ENCODE measurements around the gene PPARG. TPM values are rescaled to one million over a fixed set of nuclear protein-coding genes. Genes with fewer than 3 reads are reported as not detected.
"Not testable (repeated sequence)": the region's sequence is repeated elsewhere in the genome, so short reads cannot be mapped to it uniquely, and the experiment has no call there.

Gene PPARG
- total RNA-seq, 2 donors from 2014 or later, result 5.6 TPM; not detected in 1

GRCh38 chr3:12267376-12268030, 21.4 kb upstream of the PPARG start:
- H3K27me3 Mint-ChIP-seq, result peaks cover 14 to 23% of the 10 kb centered on the region in 2 donors
- H3K36me3 Mint-ChIP-seq, result no peaks in the 10 kb centered on the region
- no peak overlapping the region for H3K4me3 Mint-ChIP-seq
- ATAC-seq (no peak), DNase-seq (ENCODE audit: low spot score) (no peak)
- H3K9me3 Mint-ChIP-seq, result no peaks in the 10 kb centered on the region
- no peaks in the 10 kb centered on the region for H3K4me1 Mint-ChIP-seq (ENCODE audit: low read depth in 2 of 2)
- no peak overlapping the region for H3K27ac Mint-ChIP-seq

GRCh38 chr3:12268049-12268735, 20.7 kb upstream of the PPARG start:
- H3K4me1 Mint-ChIP-seq (ENCODE audit: low read depth in 2 of 2), result no peaks in the 10 kb centered on the region
- no peaks in the 10 kb centered on the region for H3K9me3 Mint-ChIP-seq
- H3K36me3 Mint-ChIP-seq, result no peaks in the 10 kb centered on the region
- H3K27me3 Mint-ChIP-seq, result peaks cover 11 to 29% of the 10 kb centered on the region in 2 donors
- no peak overlapping the region for H3K4me3 Mint-ChIP-seq
- DNase-seq (ENCODE audit: low spot score) (no peak), ATAC-seq (no peak)
- H3K27ac Mint-ChIP-seq, result no peak overlapping the region

GRCh38 chr3:12270976-12271375, 17.9 kb upstream of the PPARG start:
- ATAC-seq (no peak), DNase-seq (ENCODE audit: low spot score) (no peak)
- Mint-ChIP-seq H3K27ac (no peak overlapping the region), H3K9me3 (no peaks in the 10 kb centered on the region), H3K4me1 (ENCODE audit: low read depth in 2 of 2) (no peaks in the 10 kb centered on the region), H3K27me3 (peaks cover 8 to 30% of the 10 kb centered on the region in 2 donors), H3K36me3 (no peaks in the 10 kb centered on the region), H3K4me3 (no peak overlapping the region)

- Mint-ChIP-seq H3K4me3 (no peak overlapping the region), H3K27ac (no peak overlapping the region), H3K36me3 (no peaks in the 10 kb centered on the region), H3K9me3 (no peaks in the 10 kb centered on the region), H3K4me1 (ENCODE audit: low read depth in 2 of 2) (no peaks in the 10 kb centered on the region), H3K27me3 (peaks cover 10 to 37% of the 10 kb centered on the region in 2 donors)
- ATAC-seq (no peak), DNase-seq (ENCODE audit: low spot score) (no peak)
Measured at GRCh38 chr3:12273045-12273695, 15.7 kb upstream of the PPARG start.

GRCh38 chr3:12275974-12276650, 12.8 kb upstream of the PPARG start:
- ATAC-seq, result no peak
- Mint-ChIP-seq H3K9me3 (no peaks in the 10 kb centered on the region), H3K27me3 (peaks cover 16 to 36% of the 10 kb centered on the region in 2 donors), H3K4me3 (no peak overlapping the region), H3K36me3 (no peaks in the 10 kb centered on the region), H3K27ac (no peak overlapping the region), H3K4me1 (ENCODE audit: low read depth in 2 of 2) (no peaks in the 10 kb centered on the region)
- DNase-seq (ENCODE audit: low spot score), result no peak

- not testable (repeated sequence) for H3K4me3 Mint-ChIP-seq; H3K9me3 Mint-ChIP-seq; H3K27ac Mint-ChIP-seq; H3K4me1 Mint-ChIP-seq (ENCODE audit: low read depth in 2 of 2); ATAC-seq; DNase-seq (ENCODE audit: low spot score); H3K36me3 Mint-ChIP-seq
- peaks cover 16 to 35% of the 10 kb centered on the region in 2 donors for H3K27me3 Mint-ChIP-seq
Measured at GRCh38 chr3:12276827-12277226, 12.0 kb upstream of the PPARG start.

- Mint-ChIP-seq H3K27ac (no peak overlapping the region), H3K4me3 (no peak overlapping the region), H3K4me1 (ENCODE audit: low read depth in 2 of 2) (no peaks in the 10 kb centered on the region)
Measured at GRCh38 chr3:12278566-12278965, 10.3 kb upstream of the PPARG start.

GRCh38 chr3:12279591-12280326, 9.1 kb upstream of the PPARG start:
- Mint-ChIP-seq H3K27ac (no peak overlapping the region), H3K9me3 (no peaks in the 10 kb centered on the region), H3K4me3 (no peak overlapping the region), H3K36me3 (no peaks in the 10 kb centered on the region), H3K4me1 (ENCODE audit: low read depth in 2 of 2) (no peaks in the 10 kb centered on the region), H3K27me3 (peaks cover 20 to 37% of the 10 kb centered on the region in 2 donors)
- DNase-seq (ENCODE audit: low spot score), result no peak
- ATAC-seq, result no peak

More at GRCh38 chr3:12278566-12278965, 10.3 kb upstream of the PPARG start:
- Mint-ChIP-seq H3K36me3 (no peaks in the 10 kb centered on the region), H3K9me3 (no peaks in the 10 kb centered on the region), H3K27me3 (peaks cover 14 to 29% of the 10 kb centered on the region in 2 donors)
- no peak for DNase-seq (ENCODE audit: low spot score)
- ATAC-seq, result no peak

- ATAC-seq, result no peak
- H3K4me1 Mint-ChIP-seq (ENCODE audit: low read depth in 2 of 2), result no peaks in the 10 kb centered on the region
- no peak overlapping the region for H3K27ac Mint-ChIP-seq
- no peaks in the 10 kb centered on the region for H3K36me3 Mint-ChIP-seq
- no peak overlapping the region for H3K4me3 Mint-ChIP-seq
- H3K27me3 Mint-ChIP-seq, result peaks cover 26 to 43% of the 10 kb centered on the region in 2 donors
- no peaks in the 10 kb centered on the region for H3K9me3 Mint-ChIP-seq
- DNase-seq (ENCODE audit: low spot score), result no peak
Measured at GRCh38 chr3:12280357-12280806, 8.5 kb upstream of the PPARG start.

- H3K36me3 Mint-ChIP-seq, result no peaks in the 10 kb centered on the region
- DNase-seq (ENCODE audit: low spot score), result no peak
- no peaks in the 10 kb centered on the region for H3K4me1 Mint-ChIP-seq (ENCODE audit: low read depth in 2 of 2)
- no peak overlapping the region for H3K4me3 Mint-ChIP-seq
- peaks cover 35 to 55% of the 10 kb centered on the region in 2 donors for H3K27me3 Mint-ChIP-seq
- no peak overlapping the region for H3K27ac Mint-ChIP-seq
- no peak for ATAC-seq
- no peaks in the 10 kb centered on the region for H3K9me3 Mint-ChIP-seq
Measured at GRCh38 chr3:12284591-12284990, 4.3 kb upstream of the PPARG start.

- H3K27me3 Mint-ChIP-seq, result peaks cover 35 to 53% of the 10 kb centered on the region in 2 donors
- no peak overlapping the region for H3K27ac Mint-ChIP-seq
- H3K4me1 Mint-ChIP-seq (ENCODE audit: low read depth in 2 of 2), result no peaks in the 10 kb centered on the region
- DNase-seq (ENCODE audit: low spot score), result no peak
- ATAC-seq, result no peak
- H3K36me3 Mint-ChIP-seq, result no peaks in the 10 kb centered on the region
- no peak overlapping the region for H3K4me3 Mint-ChIP-seq
- H3K9me3 Mint-ChIP-seq, result no peaks in the 10 kb centered on the region
Measured at GRCh38 chr3:12285003-12285555, 3.8 kb upstream of the PPARG start.

- H3K27ac Mint-ChIP-seq; DNase-seq (ENCODE audit: low spot score); H3K9me3 Mint-ChIP-seq; ATAC-seq; H3K4me3 Mint-ChIP-seq; H3K36me3 Mint-ChIP-seq; H3K4me1 Mint-ChIP-seq (ENCODE audit: low read depth in 2 of 2): not testable (repeated sequence)
- peaks cover 30 to 53% of the 10 kb centered on the region in 2 donors for H3K27me3 Mint-ChIP-seq
Measured at GRCh38 chr3:12285779-12286178, 3.1 kb upstream of the PPARG start.

- ATAC-seq (no peak), DNase-seq (ENCODE audit: low spot score) (no peak)
- no peaks in the 10 kb centered on the region for H3K36me3 Mint-ChIP-seq
- H3K27me3 Mint-ChIP-seq, result peaks cover 29 to 59% of the 10 kb centered on the region in 2 donors
- H3K4me1 Mint-ChIP-seq (ENCODE audit: low read depth in 2 of 2), result no peaks in the 10 kb centered on the region
- H3K27ac Mint-ChIP-seq, result no peak overlapping the region
- H3K4me3 Mint-ChIP-seq, result no peak overlapping the region
- no peaks in the 10 kb centered on the region for H3K9me3 Mint-ChIP-seq
Measured at GRCh38 chr3:12286504-12286903, 2.4 kb upstream of the PPARG start.
